Mesodermal cell (in vitro differentiated cells): Measurements from ENCODE around the gene EPHB2.

Experiments used
- H3K27ac ChIP-seq: 2 replicates; pipeline ENCODE4 v1.7.0; 2013; ENCODE audit warnings: mild to moderate bottlenecking, low read depth, low read length, moderate library complexity; ENCODE audit not compliant: severe bottlenecking
- H3K36me3 ChIP-seq: 2 replicates; pipeline ENCODE4 v1.7.1; 2013; ENCODE audit warnings: mild to moderate bottlenecking, low read length, moderate library complexity; ENCODE audit not compliant: control insufficient read depth, insufficient read depth
- H3K4me1 ChIP-seq: one replicate; pipeline ENCODE4 v1.7.1; 2013; ENCODE audit warnings: mild to moderate bottlenecking, low read length; ENCODE audit not compliant: insufficient read depth, control insufficient read depth, poor library complexity, severe bottlenecking
- H3K4me3 ChIP-seq: 2 replicates; pipeline ENCODE4 v1.7.0; 2013; ENCODE audit warnings: low read length, control low read depth, mild to moderate bottlenecking; ENCODE audit not compliant: insufficient read depth, poor library complexity, severe bottlenecking; ENCODE audit errors: extremely low read depth
- H3K9me3 ChIP-seq: 2 replicates; pipeline ENCODE4 v1.7.1; 2013; ENCODE audit warnings: mild to moderate bottlenecking, low read length, moderate library complexity; ENCODE audit not compliant: control insufficient read depth
- WGBS, 2 experiments: methylation state at CpG; one replicate each; pipeline ENCODE4 v1.1.5; 2013; ENCODE audit warnings: missing lambda C conversion rate in 2 of 2; ENCODE audit not compliant: insufficient coverage in 2 of 2; 5-methylcytosine and 5-hydroxymethylcytosine counted together

Gene EPHB2

DNA sequence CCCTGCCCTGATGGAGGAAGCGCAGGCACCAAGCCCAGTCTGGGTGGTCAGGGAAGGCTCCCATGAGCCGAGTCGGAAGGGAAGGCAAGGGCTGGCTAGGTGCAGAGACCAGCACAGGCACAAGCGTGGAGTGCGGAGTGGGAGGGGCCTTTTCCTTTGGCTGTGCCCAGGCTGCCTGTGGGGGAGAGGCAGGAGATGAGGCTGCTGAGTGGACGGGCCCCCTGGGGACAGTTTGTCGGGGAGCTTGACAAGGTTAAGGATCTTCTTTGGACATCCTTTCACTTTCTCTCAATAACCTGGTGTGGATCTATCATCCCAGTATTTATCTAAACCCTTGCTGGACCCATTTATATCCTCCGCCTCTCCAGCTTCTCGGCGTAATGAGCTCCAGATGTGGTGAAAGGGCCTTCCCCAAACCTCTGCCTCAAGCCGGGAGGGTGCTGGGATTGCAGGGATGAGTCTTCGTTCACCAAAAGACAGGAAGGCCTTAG lies 42.9 kb downstream of the EPHB2 start:
- H3K27ac ChIP-seq = no peak overlapping the region
- no peak overlapping the region for H3K4me3 ChIP-seq

DNA sequence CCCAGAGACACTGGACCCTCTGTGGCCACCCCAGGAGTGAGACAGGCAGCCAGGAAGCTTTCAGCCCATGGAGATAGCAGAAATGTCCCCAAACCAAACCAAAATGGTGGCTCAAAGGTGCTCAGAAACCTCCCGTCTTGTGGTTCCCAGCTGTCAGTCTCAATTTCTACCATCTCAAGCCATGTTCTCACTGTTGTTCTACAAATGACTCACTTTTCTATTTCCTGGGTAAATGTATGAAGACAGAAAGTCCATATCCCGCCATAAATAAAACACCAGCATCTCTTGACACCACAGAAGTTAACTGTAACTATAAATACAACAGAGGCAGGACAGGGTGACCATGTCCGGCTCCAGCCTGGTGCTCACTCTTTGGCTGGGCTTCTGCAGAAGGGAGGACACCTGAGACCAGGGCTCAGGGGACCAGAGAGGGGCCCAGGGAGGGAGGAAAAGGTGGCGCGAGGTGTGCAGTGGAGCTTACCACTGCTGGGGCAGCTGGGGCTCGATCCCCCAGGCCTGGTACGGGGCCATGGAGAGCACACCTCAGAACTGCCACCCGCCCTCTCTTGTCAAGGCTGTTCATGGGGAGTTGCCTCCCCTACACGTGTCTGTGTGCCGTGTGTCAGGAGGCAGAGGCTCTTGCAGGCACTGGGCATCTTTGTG lies 43.6 kb downstream of the EPHB2 start:
- no peaks in the 10 kb centered on the region for H3K36me3 ChIP-seq
- WGBS, 2 experiments = 85 to 99% methylated on average over 6 to 9 of the region's 10 CpGs
- H3K27ac ChIP-seq = no peak overlapping the region
- no peaks in the 10 kb centered on the region for H3K9me3 ChIP-seq
- H3K4me3 ChIP-seq = no peak overlapping the region
- H3K4me1 ChIP-seq = peaks cover 22% of the 10 kb centered on the region

More for the DNA sequence above, 42.9 kb downstream of the EPHB2 start:
- Histone ChIP-seq H3K9me3 (no peaks in the 10 kb centered on the region), H3K4me1 (peaks cover 22% of the 10 kb centered on the region), H3K36me3 (no peaks in the 10 kb centered on the region)
- 79 to 86% methylated on average over 8 to 11 of the region's 12 CpGs for WGBS, 2 experiments

- Histone ChIP-seq H3K27ac (no peak overlapping the region), H3K4me1 (peaks cover 19% of the 10 kb centered on the region), H3K9me3 (no peaks in the 10 kb centered on the region), H3K36me3 (no peaks in the 10 kb centered on the region), H3K4me3 (no peak overlapping the region)
- 82 to 88% methylated on average over 5 to 7 of the region's 7 CpGs for WGBS, 2 experiments
These were observed 44.2 kb downstream of the EPHB2 start for GRCh38 chr1:22754824-22755223.

DNA sequence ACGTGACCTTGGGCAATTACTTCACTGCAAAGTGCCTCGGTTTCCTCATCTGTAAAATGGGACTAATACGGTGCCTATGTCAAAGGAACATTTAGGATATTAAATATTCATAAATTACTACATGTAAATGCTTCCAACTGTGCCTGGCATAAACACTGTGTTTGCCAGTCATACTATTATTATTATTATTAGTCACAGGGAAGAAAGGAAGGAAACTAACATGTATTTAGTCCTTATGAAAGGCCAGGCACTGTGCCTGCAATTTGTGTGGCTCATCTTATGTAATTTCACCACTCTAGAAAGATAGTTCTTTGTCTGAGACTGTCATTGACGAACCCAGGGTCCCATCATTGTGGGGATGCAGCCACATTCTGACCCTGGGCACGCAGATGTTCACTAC lies 45.0 kb downstream of the EPHB2 start:
- Histone ChIP-seq H3K9me3 (no peaks in the 10 kb centered on the region), H3K4me3 (no peak overlapping the region), H3K27ac (no peak overlapping the region), H3K36me3 (no peaks in the 10 kb centered on the region), H3K4me1 (peaks cover 13% of the 10 kb centered on the region)
- WGBS, 2 experiments = 75 to 100% methylated on average over 1 to 4 of the region's 5 CpGs

GRCh38 chr1:22756125-22756735 lies 45.6 kb downstream of the EPHB2 start:
- peaks cover 7% of the 10 kb centered on the region for H3K4me1 ChIP-seq
- WGBS, 2 experiments = 85 to 87% methylated on average over 11 to 14 of the region's 25 CpGs
- no peak overlapping the region for H3K27ac ChIP-seq
- no peaks in the 10 kb centered on the region for H3K9me3 ChIP-seq
- H3K36me3 ChIP-seq = no peaks in the 10 kb centered on the region
- no peak overlapping the region for H3K4me3 ChIP-seq

DNA sequence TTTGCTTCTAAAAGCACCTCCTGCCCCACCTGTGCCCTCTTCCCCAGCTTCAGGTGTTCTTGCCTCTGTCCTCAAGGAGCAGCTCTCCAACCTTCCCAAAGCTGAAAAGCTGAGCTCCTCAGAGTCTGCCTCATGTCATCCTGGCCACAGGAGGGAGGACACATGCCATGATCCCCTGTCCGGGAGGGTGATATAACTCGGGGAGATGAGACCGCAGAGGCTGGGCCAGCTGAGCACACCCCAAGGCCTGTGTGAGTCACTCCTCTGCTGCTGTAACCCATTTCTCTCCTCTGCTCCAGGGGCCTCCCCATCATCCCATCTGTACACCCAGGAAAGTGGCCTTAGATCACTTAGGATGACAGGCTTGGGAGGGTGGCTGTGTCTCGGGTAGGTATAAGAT lies 49.8 kb downstream of the EPHB2 start:
- Histone ChIP-seq H3K9me3 (no peaks in the 10 kb centered on the region), H3K4me3 (no peak overlapping the region), H3K27ac (no peak overlapping the region), H3K36me3 (no peaks in the 10 kb centered on the region), H3K4me1 (no peaks in the 10 kb centered on the region)
- WGBS, 2 experiments = 88 to 92% methylated on average over 1 to 4 of the region's 4 CpGs

DNA sequence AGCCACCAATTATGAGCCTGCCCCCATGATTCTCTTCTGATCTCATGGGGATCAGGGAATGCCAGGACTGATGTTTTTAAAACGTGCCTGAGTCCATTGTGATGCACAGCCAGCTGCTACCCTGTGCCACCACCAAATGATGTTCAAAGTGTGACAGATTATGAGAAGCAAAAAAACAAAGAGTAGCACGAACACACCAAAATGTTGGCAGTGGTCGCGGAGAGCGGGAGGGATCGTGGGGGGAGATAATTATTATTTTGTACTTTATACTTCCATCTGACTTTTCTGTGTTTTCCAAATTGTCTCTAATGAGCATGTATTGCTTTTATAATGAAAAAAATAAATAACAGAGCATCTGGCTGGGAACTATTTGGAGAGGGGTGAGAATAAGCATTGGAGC lies 50.5 kb downstream of the EPHB2 start:
- Histone ChIP-seq H3K9me3 (no peaks in the 10 kb centered on the region), H3K36me3 (no peaks in the 10 kb centered on the region), H3K4me3 (no peak overlapping the region), H3K4me1 (no peaks in the 10 kb centered on the region), H3K27ac (no peak overlapping the region)
- 69 to 92% methylated on average over 1 to 2 of the region's 6 CpGs for WGBS, 2 experiments

DNA sequence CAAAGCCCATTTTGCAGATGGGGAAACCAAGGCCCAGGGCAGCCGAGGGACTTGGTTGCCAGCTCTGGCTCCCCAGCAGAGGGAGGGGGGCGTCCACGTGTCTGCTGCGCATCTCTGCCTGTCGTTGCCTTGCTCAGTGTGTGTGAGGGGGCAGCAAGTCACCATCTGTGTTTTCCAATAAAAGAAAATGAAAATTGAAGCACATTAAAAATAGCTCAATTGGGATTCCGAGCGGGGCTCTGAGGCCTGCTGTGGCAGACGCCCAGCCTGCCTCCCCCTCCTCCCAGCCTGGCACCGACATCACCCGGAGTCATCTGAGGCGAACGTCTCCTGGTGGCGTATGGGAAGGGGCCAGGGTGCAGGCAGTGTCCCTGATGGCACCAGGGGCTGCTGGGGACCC lies 51.2 kb downstream of the EPHB2 start:
- no peak overlapping the region for H3K27ac ChIP-seq
- H3K9me3 ChIP-seq = no peaks in the 10 kb centered on the region
- no peaks in the 10 kb centered on the region for H3K36me3 ChIP-seq
- H3K4me3 ChIP-seq = no peak overlapping the region
- WGBS, 2 experiments = 89% methylated on average over 10 of the region's 13 CpGs; no CpG with 5 or more reads in 1 of the 2 experiments
- no peaks in the 10 kb centered on the region for H3K4me1 ChIP-seq

- Histone ChIP-seq H3K4me3 (no peak overlapping the region), H3K4me1 (no peaks in the 10 kb centered on the region), H3K36me3 (no peaks in the 10 kb centered on the region), H3K9me3 (no peaks in the 10 kb centered on the region), H3K27ac (no peak overlapping the region)
- 87 to 91% methylated on average over 8 to 10 of the region's 11 CpGs for WGBS, 2 experiments
These were observed 53.0 kb downstream of the EPHB2 start for GRCh38 chr1:22763487-22764200.

- no peaks in the 10 kb centered on the region for H3K36me3 ChIP-seq
- no peak overlapping the region for H3K4me3 ChIP-seq
These were observed 57.2 kb downstream of the EPHB2 start for GRCh38 chr1:22767852-22768251.

More at GRCh38 chr1:22767852-22768251, 57.2 kb downstream of the EPHB2 start:
- 76 to 89% methylated on average over 9 of the region's 9 CpGs for WGBS, 2 experiments
- no peaks in the 10 kb centered on the region for H3K9me3 ChIP-seq
- no peak overlapping the region for H3K27ac ChIP-seq
- no peaks in the 10 kb centered on the region for H3K4me1 ChIP-seq
